ENCODE measurements around the gene CCDC6. TPM values are rescaled to one million over a fixed set of nuclear protein-coding genes. Genes with fewer than 3 reads are reported as not detected.

The CCDC6 gene
- total RNA-seq, 4 donors from 2014 or later, result 20.1 to 30.6 (median 24.1) TPM

DNA sequence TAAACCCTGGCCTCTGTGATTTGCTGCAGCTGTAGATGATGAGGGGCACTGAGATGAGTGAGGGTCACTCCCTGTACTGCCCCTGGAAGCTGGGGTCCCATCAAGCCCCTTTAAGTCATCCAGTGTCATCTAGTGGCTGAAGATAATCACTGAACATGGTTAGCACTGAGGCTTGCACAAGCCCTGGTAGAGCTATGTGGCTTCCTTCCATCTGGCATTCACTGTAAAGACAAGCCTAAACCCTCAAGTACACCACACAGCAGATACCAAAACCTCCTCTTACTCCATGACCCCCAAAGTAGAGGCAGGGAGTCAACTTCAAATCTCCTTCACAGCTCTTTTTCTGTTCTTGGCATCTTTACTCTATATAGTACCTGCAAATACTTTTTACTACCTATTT, 80.4 kb downstream of the CCDC6 start:
- Histone ChIP-seq H3K9me3 (no peaks in the 10 kb centered on the region), H3K4me1 (peaks cover 0 to 13% (median 0%) of the 10 kb centered on the region in 4 donors), H3K27ac (no peak overlapping the region), H3K36me3 (peaks cover 0 to 6% (median 0%) of the 10 kb centered on the region in 3 donors), H3K27me3 (no peaks in the 10 kb centered on the region), H3K4me3 (no peak overlapping the region)
- TF ChIP-seq POLR2A (IDR thresholded peaks at IDR 0.05), result no peak
- no peak for TF ChIP-seq EP300 (IDR thresholded peaks at IDR 0.05)
- TF ChIP-seq, protein P1, sequence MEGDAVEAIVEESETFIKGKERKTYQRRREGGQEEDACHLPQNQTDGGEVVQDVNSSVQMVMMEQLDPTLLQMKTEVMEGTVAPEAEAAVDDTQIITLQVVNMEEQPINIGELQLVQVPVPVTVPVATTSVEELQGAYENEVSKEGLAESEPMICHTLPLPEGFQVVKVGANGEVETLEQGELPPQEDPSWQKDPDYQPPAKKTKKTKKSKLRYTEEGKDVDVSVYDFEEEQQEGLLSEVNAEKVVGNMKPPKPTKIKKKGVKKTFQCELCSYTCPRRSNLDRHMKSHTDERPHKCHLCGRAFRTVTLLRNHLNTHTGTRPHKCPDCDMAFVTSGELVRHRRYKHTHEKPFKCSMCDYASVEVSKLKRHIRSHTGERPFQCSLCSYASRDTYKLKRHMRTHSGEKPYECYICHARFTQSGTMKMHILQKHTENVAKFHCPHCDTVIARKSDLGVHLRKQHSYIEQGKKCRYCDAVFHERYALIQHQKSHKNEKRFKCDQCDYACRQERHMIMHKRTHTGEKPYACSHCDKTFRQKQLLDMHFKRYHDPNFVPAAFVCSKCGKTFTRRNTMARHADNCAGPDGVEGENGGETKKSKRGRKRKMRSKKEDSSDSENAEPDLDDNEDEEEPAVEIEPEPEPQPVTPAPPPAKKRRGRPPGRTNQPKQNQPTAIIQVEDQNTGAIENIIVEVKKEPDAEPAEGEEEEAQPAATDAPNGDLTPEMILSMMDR (IDR thresholded peaks at IDR 0.05), result no peak
- no peak for DNase-seq (ENCODE audit: low spot score in 2 of 2)

DNA sequence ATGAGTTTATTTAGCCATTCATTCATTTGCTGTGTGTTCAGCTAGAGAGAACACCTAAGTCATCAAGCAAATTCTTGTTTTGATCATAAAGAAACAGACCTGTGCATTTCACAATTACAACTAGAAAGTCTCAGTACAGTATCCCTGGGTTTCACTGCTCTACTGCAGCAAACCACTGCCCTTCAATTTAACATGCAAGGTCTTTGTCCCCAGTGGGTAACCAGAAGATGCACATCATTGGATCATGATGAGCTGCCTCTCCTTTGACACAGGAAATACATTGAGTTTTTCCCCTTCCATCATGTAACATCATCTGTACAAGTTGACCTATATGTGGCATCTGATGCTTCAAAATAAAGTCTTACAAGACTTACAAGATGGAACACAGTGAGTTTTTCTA, 82.6 kb downstream of the CCDC6 start:
- Histone ChIP-seq H3K27me3 (no peaks in the 10 kb centered on the region), H3K9me3 (no peaks in the 10 kb centered on the region), H3K4me1 (peaks cover 0 to 18% (median 0%) of the 10 kb centered on the region in 4 donors), H3K36me3 (peaks cover 0 to 6% (median 0%) of the 10 kb centered on the region in 3 donors), H3K27ac (no peak overlapping the region), H3K4me3 (no peak overlapping the region)
- TF ChIP-seq, protein P1 (IDR thresholded peaks at IDR 0.05), result no peak
- TF ChIP-seq EP300 (IDR thresholded peaks at IDR 0.05) (no peak), POLR2A (IDR thresholded peaks at IDR 0.05) (no peak)
- no peak for DNase-seq (ENCODE audit: low spot score in 2 of 2)

DNA sequence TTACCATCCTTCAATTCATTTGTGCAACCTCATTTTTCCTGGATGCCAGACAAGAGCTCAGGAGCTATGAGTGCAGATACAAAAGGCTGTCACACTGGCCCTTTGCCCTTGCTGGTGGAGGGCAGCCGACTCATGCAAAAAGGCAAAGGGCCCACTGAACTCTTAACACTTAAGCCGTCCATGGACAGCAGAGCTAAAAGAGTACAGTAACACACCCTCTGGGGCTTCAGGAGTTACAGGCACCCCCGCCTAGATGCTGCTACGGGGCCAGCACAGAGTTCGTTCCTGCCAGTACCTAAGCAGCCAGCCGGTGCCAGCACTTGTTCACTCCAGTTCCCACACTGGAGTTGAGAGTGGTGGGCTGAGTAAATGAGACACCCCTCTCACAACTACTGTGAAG, 83.2 kb downstream of the CCDC6 start:
- Histone ChIP-seq H3K4me1 (peaks cover 0 to 18% (median 0%) of the 10 kb centered on the region in 4 donors), H3K27me3 (no peaks in the 10 kb centered on the region), H3K36me3 (peaks cover 0 to 6% (median 0%) of the 10 kb centered on the region in 3 donors), H3K27ac (no peak overlapping the region), H3K4me3 (no peak overlapping the region), H3K9me3 (no peaks in the 10 kb centered on the region)
- 91 to 97% methylated on average over 4 to 6 of the region's 6 CpGs for WGBS, 2 donors
- no peak for TF ChIP-seq EP300 (IDR thresholded peaks at IDR 0.05)
- TF ChIP-seq, protein P1 (IDR thresholded peaks at IDR 0.05), result no peak
- no peak for TF ChIP-seq POLR2A (IDR thresholded peaks at IDR 0.05)
- no peak for DNase-seq (ENCODE audit: low spot score in 2 of 2)

DNA sequence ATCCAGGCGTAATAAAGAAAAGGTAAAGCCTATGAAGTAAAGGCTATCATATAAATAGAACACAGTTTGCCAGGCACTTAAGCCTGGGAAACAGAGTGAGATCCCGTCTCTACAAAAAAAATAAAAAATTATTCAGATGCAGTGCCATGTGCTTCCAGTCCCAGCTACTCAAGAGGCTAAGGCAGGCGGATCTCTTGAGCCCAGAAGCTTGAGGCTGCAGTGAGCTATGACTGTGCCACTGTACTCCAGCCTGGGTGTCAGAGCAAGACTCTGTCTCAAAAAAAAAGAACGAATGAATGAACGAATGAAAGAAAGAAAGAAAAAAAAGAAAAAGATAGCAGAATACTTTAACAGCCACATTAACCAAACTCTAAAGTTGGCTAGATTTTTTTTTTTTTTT, 85.9 kb downstream of the CCDC6 start:
- Histone ChIP-seq H3K4me1 (peaks cover 0 to 12% (median 0%) of the 10 kb centered on the region in 4 donors), H3K27ac (no peak overlapping the region), H3K4me3 (no peak overlapping the region), H3K9me3 (no peaks in the 10 kb centered on the region), H3K36me3 (peaks cover 0 to 6% (median 0%) of the 10 kb centered on the region in 3 donors), H3K27me3 (no peaks in the 10 kb centered on the region)
- TF ChIP-seq POLR2A (IDR thresholded peaks at IDR 0.05), result no peak
- no peak for TF ChIP-seq EP300 (IDR thresholded peaks at IDR 0.05)
- TF ChIP-seq, protein P1 (IDR thresholded peaks at IDR 0.05), result no peak
- 83 to 87% methylated on average over 5 of the region's 5 CpGs for WGBS, 2 donors
- no peak for DNase-seq (ENCODE audit: low spot score in 2 of 2)

DNA sequence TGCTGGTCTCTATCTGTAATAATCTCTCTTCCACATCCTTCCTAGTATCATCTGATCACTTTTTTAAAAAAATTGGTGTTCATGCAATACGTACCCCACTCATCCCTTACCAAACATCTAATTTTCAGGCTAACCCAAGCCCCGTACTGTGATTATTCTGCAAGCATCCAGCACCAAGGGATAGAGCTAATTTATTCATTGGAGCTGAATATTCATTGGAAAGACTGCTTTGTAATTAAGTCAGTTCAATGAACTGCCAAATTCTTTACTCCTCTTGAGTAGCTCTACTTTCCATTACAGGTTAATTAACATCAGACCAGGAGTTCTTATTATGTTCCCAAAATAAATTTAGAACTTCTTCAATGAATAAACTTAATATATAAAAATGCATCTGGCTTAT, 86.7 kb downstream of the CCDC6 start:
- Histone ChIP-seq H3K36me3 (peaks cover 0 to 6% (median 0%) of the 10 kb centered on the region in 3 donors), H3K9me3 (no peaks in the 10 kb centered on the region), H3K27ac (no peak overlapping the region), H3K4me1 (peaks cover 0 to 12% (median 0%) of the 10 kb centered on the region in 4 donors), H3K4me3 (no peak overlapping the region), H3K27me3 (no peaks in the 10 kb centered on the region)
- no peak for DNase-seq (ENCODE audit: low spot score in 2 of 2)
- no peak for TF ChIP-seq EP300 (IDR thresholded peaks at IDR 0.05)
- TF ChIP-seq, protein P1 (IDR thresholded peaks at IDR 0.05), result no peak
- TF ChIP-seq POLR2A (IDR thresholded peaks at IDR 0.05), result no peak
- whole genome bisulfite sequencing, 2 donors, result 94 to 95% methylated on average over 2 of the region's 2 CpGs
